Medulla oblongata (tissue), 1 donor: ENCODE data around the gene MZF1.
A peak's percentile ranks its signal among the peaks of the same experiment; 100 is the strongest.

Experiments
- DNase-seq: peaks from one replicate; pipeline ENCODE4 v3.0.0-alpha.2; 2015; ENCODE audit errors: extremely low spot score

Gene MZF1

DNA sequence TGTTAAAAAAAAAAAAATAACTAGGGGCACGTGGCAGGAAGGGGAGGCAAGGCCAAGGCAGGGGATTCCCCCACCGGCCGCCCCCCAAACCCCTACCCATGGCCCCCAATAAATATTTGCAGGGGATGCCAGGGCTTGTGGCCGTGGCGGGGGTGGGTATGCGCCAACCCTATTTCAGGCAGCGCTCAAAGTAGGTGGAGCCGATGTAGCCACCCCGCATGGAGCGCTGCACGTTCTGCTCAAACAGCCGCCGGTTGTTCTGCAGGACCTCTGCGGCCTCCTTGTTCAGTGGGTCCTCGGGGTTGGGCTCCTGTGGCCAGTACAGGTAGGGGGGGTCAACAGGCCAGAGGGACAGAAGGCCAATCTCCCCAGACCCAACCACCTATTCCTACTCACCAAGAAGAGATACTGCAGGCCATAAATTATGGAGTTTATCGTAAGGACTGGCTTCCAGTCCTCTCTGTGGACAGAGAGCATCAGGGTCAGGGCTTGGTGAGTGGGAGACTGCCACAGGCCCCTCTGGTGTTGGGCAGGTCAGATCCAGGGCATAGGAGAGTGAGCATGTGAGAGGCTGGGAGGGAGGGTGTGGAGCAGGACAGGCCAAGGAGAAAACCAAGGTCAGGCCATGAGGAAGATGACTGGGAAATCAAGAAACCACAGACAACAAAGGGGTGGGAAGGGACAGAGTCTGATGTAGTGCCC, 17.1 kb downstream of the MZF1 start:
- DNase-seq, result no peak

GRCh38 chr19:58555369-58555885, 17.7 kb downstream of the MZF1 start:
- DNase-seq, result no peak

DNA sequence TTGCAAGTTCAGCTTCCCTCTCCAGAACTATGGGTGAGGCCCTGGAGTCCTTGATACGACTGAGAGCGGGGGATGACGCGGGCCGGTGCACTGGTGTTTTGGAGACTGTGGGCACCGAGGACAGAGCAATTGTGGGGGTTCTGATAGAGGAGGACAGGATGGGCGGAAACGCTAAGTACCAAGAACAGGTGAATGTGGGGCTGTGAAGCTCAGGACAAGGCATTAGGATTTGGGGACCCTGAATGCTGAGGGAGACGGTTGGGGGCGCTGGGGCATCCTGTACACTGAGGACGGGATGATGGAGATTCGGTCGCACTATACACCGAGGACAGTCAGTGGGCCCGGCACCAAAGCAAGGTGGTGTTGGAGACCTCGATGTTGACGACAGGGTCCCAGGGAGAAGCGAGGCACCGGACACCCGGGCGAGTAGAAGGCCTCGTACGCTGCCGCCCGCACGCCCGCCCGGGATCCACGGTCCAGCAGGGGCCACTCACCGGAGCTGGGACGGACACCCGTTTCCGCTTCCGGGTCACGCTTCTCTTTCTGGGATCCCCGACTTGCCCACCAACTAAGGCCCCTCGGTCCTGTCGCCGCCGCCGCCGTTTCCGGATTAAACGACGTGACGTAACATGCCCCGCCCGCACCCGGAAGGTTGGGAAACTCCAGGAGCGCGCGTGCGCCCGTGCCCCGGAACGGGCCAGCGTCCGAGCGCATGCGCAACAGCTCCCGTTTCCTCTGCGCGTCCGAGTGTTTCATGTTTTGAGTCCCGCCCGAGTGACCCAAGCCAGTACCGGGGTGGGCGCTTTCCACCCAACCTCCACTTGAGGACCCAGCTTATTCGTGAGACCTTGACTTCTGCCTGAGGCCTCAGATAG, 18.4 kb downstream of the MZF1 start, which contains the start of gene CHMP2A:
Gene CHMP2A (minus strand): TSS at position 612 of the 875 bp plus-strand sequence. CDS start 893 bp downstream, outside the sequence.
- peak; percentile 97 for DNase-seq

DNA sequence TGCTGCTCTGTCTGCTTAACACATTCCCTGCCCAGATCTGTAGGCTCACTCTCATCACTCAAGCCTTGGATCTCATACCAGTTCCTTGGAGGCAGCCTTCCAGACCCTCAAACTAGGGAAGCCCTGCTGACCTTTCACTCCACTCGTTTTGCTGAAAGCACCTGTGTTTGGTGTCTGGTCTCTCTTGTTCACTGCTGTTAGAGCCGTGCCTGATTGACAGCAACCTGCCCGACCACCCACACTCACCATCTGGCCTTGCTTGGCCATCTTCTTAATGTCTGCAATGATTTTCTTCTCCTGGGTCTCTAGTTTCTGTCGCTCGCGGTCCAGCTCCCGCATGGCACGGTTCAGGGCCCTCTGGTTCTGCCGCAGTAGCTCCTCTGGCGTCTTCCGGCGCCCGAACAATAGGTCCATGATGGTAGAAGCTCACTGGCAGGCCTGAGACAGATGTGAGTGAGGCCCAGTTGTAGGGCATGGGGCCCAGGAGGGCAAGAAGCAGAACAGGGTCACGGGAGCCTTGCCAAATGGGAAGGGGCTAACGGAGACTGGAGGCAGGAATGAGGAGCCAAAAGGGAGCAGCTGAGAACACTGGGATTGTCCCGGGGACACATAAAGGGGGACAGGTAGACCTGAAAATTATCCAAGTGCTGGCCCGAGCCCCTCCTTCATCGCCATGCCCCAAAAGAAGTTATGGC, 19.2 kb downstream of the MZF1 start:
- no peak for DNase-seq

GRCh38 chr19:58552655-58553054, 20.5 kb downstream of the MZF1 start:
- DNase-seq, result no peak

GRCh38 chr19:58551577-58552471, 21.3 kb downstream of the MZF1 start:
- no peak for DNase-seq

DNA sequence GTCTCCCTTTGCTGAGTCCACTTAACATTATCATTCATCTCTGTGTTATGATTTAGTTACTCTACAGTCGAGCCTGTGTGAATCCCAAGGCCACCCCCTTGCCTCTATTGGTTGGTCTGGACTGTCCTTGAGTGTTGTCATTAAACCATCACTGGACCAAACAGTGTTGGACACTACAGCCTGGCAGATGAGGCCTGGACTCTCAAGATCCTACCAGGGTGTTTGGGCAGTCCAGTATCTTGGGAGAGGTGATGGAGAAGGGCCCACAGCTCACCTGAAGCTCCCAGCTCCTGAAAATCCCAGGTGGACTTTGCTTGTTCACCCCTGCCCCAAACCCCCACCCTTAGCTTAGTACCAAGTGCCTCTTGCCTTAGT, 22.0 kb downstream of the MZF1 start:
- DNase-seq, result no peak

DNA sequence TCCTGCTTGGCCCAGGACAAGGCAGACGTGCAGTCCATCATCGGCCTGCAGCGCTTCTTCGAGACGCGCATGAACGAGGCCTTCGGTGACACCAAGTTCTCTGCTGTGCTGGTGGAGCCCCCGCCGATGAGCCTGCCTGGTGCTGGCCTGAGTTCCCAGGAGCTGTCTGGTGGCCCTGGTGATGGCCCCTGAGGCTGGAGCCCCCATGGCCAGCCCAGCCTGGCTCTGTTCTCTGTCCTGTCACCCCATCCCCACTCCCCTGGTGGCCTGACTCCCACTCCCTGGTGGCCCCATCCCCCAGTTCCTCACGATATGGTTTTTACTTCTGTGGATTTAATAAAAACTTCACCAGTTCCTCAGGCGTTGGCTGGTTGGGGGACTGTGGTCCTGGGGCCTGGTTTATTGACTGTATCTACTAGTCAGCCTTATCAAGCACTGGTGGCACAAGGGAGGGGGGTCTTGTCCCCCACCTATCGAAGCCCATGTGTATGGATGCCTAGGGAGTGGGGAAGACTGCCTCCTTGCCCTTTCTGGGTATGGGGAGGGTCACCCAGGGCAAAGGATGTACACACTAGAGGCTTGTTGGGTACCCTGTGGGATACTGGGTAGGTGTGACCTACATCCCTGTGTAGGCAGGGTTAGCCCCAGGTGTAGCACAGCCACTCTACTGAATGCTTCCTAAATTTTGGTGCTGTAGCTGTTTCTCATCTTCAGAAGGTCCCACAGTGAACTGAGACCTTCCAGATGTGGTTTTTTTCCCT, 22.6 kb downstream of the MZF1 start:
- no peak for DNase-seq

DNA sequence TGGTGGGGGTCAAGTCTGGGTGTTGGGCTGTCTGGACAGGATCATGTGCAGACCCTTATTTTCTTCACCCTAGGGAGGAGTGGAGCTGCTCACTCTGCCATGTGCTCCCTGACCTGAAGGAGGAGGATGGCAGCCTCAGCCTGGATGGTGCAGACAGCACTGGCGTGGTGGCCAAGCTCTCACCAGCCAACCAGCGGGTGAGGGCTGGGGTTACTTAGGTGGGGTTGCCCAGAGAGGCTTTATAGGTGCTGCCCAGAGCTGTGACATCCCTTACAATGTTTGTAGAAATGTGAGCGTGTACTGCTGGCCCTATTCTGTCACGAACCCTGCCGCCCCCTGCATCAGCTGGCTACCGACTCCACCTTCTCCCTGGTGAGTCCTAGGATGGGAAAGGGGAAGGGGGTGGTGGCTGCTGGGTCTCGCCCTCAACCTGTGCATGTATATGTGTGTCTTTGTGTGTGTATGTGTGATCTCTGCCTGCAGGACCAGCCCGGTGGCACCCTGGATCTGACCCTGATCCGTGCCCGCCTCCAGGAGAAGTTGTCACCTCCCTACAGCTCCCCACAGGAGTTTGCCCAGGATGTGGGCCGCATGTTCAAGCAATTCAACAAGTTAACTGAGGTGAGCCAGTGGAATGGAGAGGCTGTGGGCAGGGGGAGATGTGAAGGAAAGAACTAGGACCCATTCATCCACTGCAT, 23.3 kb downstream of the MZF1 start:
- DNase-seq, result no peak

GRCh38 chr19:58548859-58549663, 24.1 kb downstream of the MZF1 start:
- no peak for DNase-seq

- no peak for DNase-seq
Observed at GRCh38 chr19:58547323-58548312, 25.5 kb downstream of the MZF1 start.

DNA sequence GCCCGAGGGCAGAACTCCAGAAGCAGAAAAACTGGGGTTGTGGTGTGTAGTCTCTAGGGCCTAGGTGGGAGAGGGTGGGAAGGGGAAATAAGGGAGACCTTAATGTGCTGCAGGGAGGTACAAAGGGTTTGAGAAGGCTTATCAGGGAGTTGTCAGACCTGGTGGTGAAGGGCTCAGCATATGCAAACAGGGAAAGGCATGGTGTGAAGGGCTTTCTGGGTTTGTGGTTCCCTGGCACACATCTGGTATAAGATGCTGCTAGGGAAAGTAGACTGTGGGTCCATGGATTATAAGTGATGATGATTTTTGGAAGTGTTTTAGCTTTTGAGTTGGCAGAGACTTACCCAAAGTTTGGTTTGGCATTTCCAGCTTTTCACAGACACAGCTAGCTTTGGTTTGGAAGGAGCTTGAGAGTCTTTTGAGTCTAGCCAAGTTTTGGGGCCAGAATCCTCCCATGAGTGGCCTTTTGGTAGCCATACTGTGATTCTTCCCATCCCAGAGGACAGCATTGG, 27.1 kb downstream of the MZF1 start:
- DNase-seq, result no peak

DNA sequence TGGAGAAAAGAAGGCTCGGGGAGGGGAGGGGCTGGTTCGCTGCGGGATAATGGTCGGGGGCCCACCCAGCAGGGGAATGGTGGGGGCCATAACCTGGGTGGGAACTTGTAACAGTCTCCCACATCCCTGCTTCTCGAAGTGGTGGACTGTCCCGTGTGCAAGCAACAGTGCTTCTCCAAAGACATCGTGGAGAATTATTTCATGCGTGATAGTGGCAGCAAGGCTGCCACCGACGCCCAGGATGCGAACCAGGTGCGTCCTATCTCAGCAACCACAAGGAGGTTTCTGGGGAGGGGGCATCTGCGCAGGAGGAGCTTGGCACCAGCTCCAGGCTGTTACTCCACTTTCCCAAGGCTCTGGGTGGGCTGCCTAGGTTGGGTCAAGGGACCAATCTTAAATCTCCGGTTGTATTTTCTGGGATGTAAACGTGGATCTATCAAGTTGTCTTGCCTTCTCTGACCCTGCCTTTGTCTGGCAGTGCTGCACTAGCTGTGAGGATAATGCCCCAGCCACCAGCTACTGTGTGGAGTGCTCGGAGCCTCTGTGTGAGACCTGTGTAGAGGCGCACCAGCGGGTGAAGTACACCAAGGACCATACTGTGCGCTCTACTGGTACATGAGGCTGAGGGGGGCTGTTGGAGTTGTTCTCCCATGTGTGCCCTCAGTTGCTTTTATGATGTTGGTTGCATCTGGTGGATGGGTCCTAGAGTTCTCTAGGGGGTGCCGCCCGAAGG, 27.7 kb downstream of the MZF1 start:
- no peak for DNase-seq

DNA sequence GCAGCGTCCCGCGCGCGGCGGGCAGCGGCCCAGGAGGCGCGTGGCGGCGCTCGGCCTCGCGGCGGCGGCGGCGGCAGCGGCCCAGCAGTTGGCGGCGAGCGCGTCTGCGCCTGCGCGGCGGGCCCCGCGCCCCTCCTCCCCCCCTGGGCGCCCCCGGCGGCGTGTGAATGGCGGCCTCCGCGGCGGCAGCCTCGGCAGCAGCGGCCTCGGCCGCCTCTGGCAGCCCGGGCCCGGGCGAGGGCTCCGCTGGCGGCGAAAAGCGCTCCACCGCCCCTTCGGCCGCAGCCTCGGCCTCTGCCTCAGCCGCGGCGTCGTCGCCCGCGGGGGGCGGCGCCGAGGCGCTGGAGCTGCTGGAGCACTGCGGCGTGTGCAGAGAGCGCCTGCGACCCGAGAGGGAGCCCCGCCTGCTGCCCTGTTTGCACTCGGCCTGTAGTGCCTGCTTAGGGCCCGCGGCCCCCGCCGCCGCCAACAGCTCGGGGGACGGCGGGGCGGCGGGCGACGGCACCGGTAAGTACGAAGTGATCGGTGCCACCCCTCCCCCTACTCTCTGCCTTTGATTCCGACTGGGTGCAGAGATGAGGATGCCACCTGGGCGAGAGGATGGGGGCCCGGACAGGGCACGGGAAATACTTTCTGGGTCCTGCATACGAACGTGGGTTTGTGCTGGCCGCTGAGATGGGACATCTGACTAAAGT, 28.4 kb downstream of the MZF1 start:
- peak; percentile 53 for DNase-seq

DNA sequence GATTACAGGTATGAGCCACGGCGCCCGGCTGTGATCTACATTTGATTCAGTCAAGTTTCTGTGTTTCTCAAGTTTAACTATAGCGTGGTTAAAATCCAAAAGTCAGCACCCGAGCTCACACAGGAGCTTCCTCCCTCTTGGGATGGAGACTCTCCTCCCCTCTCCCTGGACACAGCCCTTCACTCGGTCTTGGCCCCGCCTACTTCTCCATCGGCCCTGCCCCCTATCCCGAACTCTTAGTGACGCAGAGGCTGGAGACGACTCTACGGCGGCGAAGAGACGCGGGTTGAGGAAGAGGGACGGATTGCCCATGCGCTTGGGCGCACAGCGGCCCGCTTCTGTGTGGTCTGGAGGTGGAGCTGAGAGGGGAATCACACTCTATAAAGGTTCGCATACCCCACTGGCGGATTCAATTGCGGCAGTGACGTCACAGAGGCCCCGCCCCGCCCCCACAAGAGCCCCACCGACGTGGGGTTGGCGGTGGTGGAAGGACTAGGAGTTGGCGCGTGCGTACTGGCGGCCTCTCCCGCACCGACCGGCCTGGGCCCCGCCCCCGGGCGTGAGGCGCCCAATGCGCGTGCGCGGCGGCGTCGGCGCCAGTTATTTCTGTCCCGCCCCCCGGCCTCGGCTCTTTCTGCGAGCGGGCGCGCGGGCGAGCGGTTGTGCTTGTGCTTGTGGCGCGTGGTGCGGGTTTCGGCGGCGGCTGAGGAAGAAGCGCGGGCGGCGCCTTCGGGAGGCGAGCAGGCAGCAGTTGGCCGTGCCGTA, 29.1 kb downstream of the MZF1 start, which contains the start of gene TRIM28:
Gene TRIM28 (plus strand): TSS at position 239 of the 765 bp plus-strand sequence. CDS start 694 bp downstream, outside the sequence.
- peak; percentile 98 for DNase-seq
